ENCODE results near the gene INPP4B.

INPP4B gene

DNA sequence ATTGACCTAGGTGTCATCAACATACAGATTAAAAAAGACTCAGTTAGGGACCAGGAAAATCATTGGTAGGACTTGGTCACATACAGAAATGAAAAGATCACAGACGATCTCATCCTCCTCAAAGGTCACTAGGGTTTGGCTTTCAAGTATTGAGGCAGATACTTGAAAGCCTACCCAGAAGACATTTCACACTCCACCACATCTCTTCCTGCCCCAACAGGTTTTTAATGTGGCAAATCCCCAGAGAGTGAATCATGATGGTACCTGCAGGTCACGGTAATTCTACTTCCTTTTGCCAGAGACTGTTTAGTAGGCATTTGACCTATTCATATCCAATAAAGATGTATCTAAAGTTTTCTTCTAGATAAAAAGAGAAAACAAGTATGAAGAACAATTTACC, 44.1 kb downstream of the INPP4B start:
- H4K8ac ChIP-seq (ENCODE audit: low read length) = no peak overlapping the region
- H3K18ac ChIP-seq (ENCODE audit: low read depth in 1 of 2, low read length in 2 of 2) = no peak overlapping the region
- H3K79me1 ChIP-seq (replicated peaks; ENCODE audit: low read length, poor library complexity, severe bottlenecking) = no peaks in the 10 kb centered on the region
- no peak overlapping the region for H3K4me2 ChIP-seq (ENCODE audit: low read length, poor library complexity, severe bottlenecking)
- no peak overlapping the region for H4K91ac ChIP-seq (ENCODE audit: low read length)
- H3K14ac ChIP-seq (ENCODE audit: low read length in 2 of 2) = no peak overlapping the region
- no peak overlapping the region for H3K4me3 ChIP-seq (ENCODE audit: insufficient read depth in 1 of 2, low read depth in 1 of 2, low read length in 2 of 2)
- H3K4me1 ChIP-seq (ENCODE audit: control insufficient read depth, insufficient read depth, low read depth, low read length) = no peaks in the 10 kb centered on the region
- DNase-seq = no peak
- H3K9me3 ChIP-seq (ENCODE audit: control insufficient read depth, low read length) = no peaks in the 10 kb centered on the region
- no peak overlapping the region for H2BK120ac ChIP-seq (ENCODE audit: low read depth, low read length)
- H2AK5ac ChIP-seq (ENCODE audit: low read length, severe bottlenecking) = no peak overlapping the region
- no peak overlapping the region for H2BK12ac ChIP-seq (ENCODE audit: low read length in 2 of 2)
- no peaks in the 10 kb centered on the region for H3K36me3 ChIP-seq (ENCODE audit: control insufficient read depth in 1 of 2, insufficient read depth in 2 of 2, low read depth in 1 of 2, low read length in 2 of 2)
- no peak overlapping the region for H2BK15ac ChIP-seq (ENCODE audit: low read depth, poor library complexity, severe bottlenecking)
- no peak overlapping the region for H2BK5ac ChIP-seq (ENCODE audit: low read depth, low read length, poor library complexity, severe bottlenecking)
- no peak overlapping the region for H3K4ac ChIP-seq (ENCODE audit: low read depth in 1 of 2, low read length in 2 of 2)
- H3K27me3 ChIP-seq (ENCODE audit: control insufficient read depth in 1 of 2, insufficient read depth in 1 of 2, low read length in 2 of 2) = no peaks in the 10 kb centered on the region
- no peak overlapping the region for H2AFZ ChIP-seq (ENCODE audit: low read depth, low read length)
- H3K27ac ChIP-seq (ENCODE audit: low read length, poor library complexity, severe bottlenecking) = no peak overlapping the region
- no peak overlapping the region for H3K23ac ChIP-seq (ENCODE audit: low read length in 2 of 2)
- no peak overlapping the region for H3K9ac ChIP-seq (ENCODE audit: low read length)
- WGBS = 98% methylated on average over 2 of the region's 2 CpGs

- no peaks in the 10 kb centered on the region for H3K36me3 ChIP-seq (ENCODE audit: control insufficient read depth in 1 of 2, insufficient read depth in 2 of 2, low read depth in 1 of 2, low read length in 2 of 2)
- H3K18ac ChIP-seq (ENCODE audit: low read depth in 1 of 2, low read length in 2 of 2) = no peak overlapping the region
- no peak overlapping the region for H3K4me3 ChIP-seq (ENCODE audit: insufficient read depth in 1 of 2, low read depth in 1 of 2, low read length in 2 of 2)
- no peak overlapping the region for H2BK5ac ChIP-seq (ENCODE audit: low read depth, low read length, poor library complexity, severe bottlenecking)
- 6% methylated on average over 1 of the region's 1 CpG for WGBS
- no peaks in the 10 kb centered on the region for H3K4me1 ChIP-seq (ENCODE audit: control insufficient read depth, insufficient read depth, low read depth, low read length)
- H3K27ac ChIP-seq (ENCODE audit: low read length, poor library complexity, severe bottlenecking) = no peak overlapping the region
- H3K9ac ChIP-seq (ENCODE audit: low read length) = no peak overlapping the region
- H2BK15ac ChIP-seq (ENCODE audit: low read depth, poor library complexity, severe bottlenecking) = no peak overlapping the region
- no peak overlapping the region for H3K4me2 ChIP-seq (ENCODE audit: low read length, poor library complexity, severe bottlenecking)
- H3K79me1 ChIP-seq (replicated peaks; ENCODE audit: low read length, poor library complexity, severe bottlenecking) = no peaks in the 10 kb centered on the region
- no peaks in the 10 kb centered on the region for H3K9me3 ChIP-seq (ENCODE audit: control insufficient read depth, low read length)
- no peak overlapping the region for H2AFZ ChIP-seq (ENCODE audit: low read depth, low read length)
- no peaks in the 10 kb centered on the region for H3K27me3 ChIP-seq (ENCODE audit: control insufficient read depth in 1 of 2, insufficient read depth in 1 of 2, low read length in 2 of 2)
- H3K23ac ChIP-seq (ENCODE audit: low read length in 2 of 2) = no peak overlapping the region
- no peak overlapping the region for H4K91ac ChIP-seq (ENCODE audit: low read length)
- no peak overlapping the region for H2BK12ac ChIP-seq (ENCODE audit: low read length in 2 of 2)
- H2BK120ac ChIP-seq (ENCODE audit: low read depth, low read length) = no peak overlapping the region
- no peak overlapping the region for H3K14ac ChIP-seq (ENCODE audit: low read length in 2 of 2)
- no peak for DNase-seq
- no peak overlapping the region for H4K8ac ChIP-seq (ENCODE audit: low read length)
- no peak overlapping the region for H2AK5ac ChIP-seq (ENCODE audit: low read length, severe bottlenecking)
- no peak overlapping the region for H3K4ac ChIP-seq (ENCODE audit: low read depth in 1 of 2, low read length in 2 of 2)
Measured at GRCh38 chr4:142781114-142781513, 65.0 kb downstream of the INPP4B start.

DNA sequence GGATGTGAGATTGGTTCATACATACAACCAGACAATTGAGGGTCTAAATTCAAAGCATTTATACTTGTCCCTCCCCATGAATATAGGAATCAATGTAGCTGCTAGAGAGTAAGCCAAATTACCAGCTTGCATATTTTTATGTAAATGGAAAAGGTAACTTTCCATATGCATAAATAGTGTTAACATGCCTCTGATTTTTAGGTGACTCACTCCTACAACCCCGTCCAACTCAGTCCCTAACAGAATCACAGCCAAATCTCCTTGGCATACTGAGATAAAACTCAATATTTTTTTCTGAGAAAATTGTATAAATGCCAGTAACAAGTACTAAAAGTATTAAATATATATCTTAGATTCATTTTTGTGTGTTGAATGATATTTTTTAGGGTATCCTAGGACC, 67.2 kb downstream of the INPP4B start:
- no peak overlapping the region for H3K4ac ChIP-seq (ENCODE audit: low read depth in 1 of 2, low read length in 2 of 2)
- no peaks in the 10 kb centered on the region for H3K27me3 ChIP-seq (ENCODE audit: control insufficient read depth in 1 of 2, insufficient read depth in 1 of 2, low read length in 2 of 2)
- H3K36me3 ChIP-seq (ENCODE audit: control insufficient read depth in 1 of 2, insufficient read depth in 2 of 2, low read depth in 1 of 2, low read length in 2 of 2) = no peaks in the 10 kb centered on the region
- DNase-seq = no peak
- no peaks in the 10 kb centered on the region for H3K4me1 ChIP-seq (ENCODE audit: control insufficient read depth, insufficient read depth, low read depth, low read length)
- no peak overlapping the region for H3K9ac ChIP-seq (ENCODE audit: low read length)
- H3K23ac ChIP-seq (ENCODE audit: low read length in 2 of 2) = no peak overlapping the region
- 80% methylated on average over 1 of the region's 1 CpG for WGBS
- no peak overlapping the region for H2BK12ac ChIP-seq (ENCODE audit: low read length in 2 of 2)
- no peak overlapping the region for H2BK5ac ChIP-seq (ENCODE audit: low read depth, low read length, poor library complexity, severe bottlenecking)
- no peak overlapping the region for H3K27ac ChIP-seq (ENCODE audit: low read length, poor library complexity, severe bottlenecking)
- no peak overlapping the region for H2BK15ac ChIP-seq (ENCODE audit: low read depth, poor library complexity, severe bottlenecking)
- H3K18ac ChIP-seq (ENCODE audit: low read depth in 1 of 2, low read length in 2 of 2) = no peak overlapping the region
- no peak overlapping the region for H4K91ac ChIP-seq (ENCODE audit: low read length)
- H2AK5ac ChIP-seq (ENCODE audit: low read length, severe bottlenecking) = no peak overlapping the region
- no peak overlapping the region for H2BK120ac ChIP-seq (ENCODE audit: low read depth, low read length)
- no peaks in the 10 kb centered on the region for H3K9me3 ChIP-seq (ENCODE audit: control insufficient read depth, low read length)
- H2AFZ ChIP-seq (ENCODE audit: low read depth, low read length) = no peak overlapping the region
- no peak overlapping the region for H3K4me3 ChIP-seq (ENCODE audit: insufficient read depth in 1 of 2, low read depth in 1 of 2, low read length in 2 of 2)
- no peak overlapping the region for H3K4me2 ChIP-seq (ENCODE audit: low read length, poor library complexity, severe bottlenecking)
- no peak overlapping the region for H4K8ac ChIP-seq (ENCODE audit: low read length)
- no peak overlapping the region for H3K14ac ChIP-seq (ENCODE audit: low read length in 2 of 2)
- H3K79me1 ChIP-seq (replicated peaks; ENCODE audit: low read length, poor library complexity, severe bottlenecking) = no peaks in the 10 kb centered on the region

DNA sequence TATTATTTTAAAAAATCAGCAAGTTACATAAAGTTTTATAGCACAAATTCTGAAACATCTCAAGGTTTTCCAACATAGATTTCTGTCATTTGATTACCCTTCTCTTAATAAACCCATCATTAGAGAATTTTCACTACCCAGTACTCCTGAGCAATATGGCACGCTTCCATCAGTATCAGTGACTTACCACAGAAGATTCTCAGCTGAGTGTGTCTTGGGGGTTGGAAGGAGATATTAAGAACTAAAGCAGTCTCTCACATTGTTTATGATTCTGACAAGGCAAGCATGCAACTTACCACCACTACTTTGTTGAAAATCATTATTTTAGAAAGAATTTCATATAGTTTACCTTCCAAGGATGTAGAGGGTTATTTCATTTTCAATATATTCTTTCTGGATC, 67.7 kb downstream of the INPP4B start:
- no CpG with 5 or more reads among the region's 1 CpG for WGBS
- H2BK15ac ChIP-seq (ENCODE audit: low read depth, poor library complexity, severe bottlenecking) = no peak overlapping the region
- H4K8ac ChIP-seq (ENCODE audit: low read length) = no peak overlapping the region
- H3K9me3 ChIP-seq (ENCODE audit: control insufficient read depth, low read length) = no peaks in the 10 kb centered on the region
- no peaks in the 10 kb centered on the region for H3K79me1 ChIP-seq (replicated peaks; ENCODE audit: low read length, poor library complexity, severe bottlenecking)
- H2AK5ac ChIP-seq (ENCODE audit: low read length, severe bottlenecking) = no peak overlapping the region
- H3K4me1 ChIP-seq (ENCODE audit: control insufficient read depth, insufficient read depth, low read depth, low read length) = no peaks in the 10 kb centered on the region
- H2BK12ac ChIP-seq (ENCODE audit: low read length in 2 of 2) = no peak overlapping the region
- H3K4me3 ChIP-seq (ENCODE audit: insufficient read depth in 1 of 2, low read depth in 1 of 2, low read length in 2 of 2) = no peak overlapping the region
- no peaks in the 10 kb centered on the region for H3K27me3 ChIP-seq (ENCODE audit: control insufficient read depth in 1 of 2, insufficient read depth in 1 of 2, low read length in 2 of 2)
- no peak overlapping the region for H3K18ac ChIP-seq (ENCODE audit: low read depth in 1 of 2, low read length in 2 of 2)
- no peak overlapping the region for H4K91ac ChIP-seq (ENCODE audit: low read length)
- H3K27ac ChIP-seq (ENCODE audit: low read length, poor library complexity, severe bottlenecking) = no peak overlapping the region
- no peak overlapping the region for H2BK120ac ChIP-seq (ENCODE audit: low read depth, low read length)
- no peak overlapping the region for H2BK5ac ChIP-seq (ENCODE audit: low read depth, low read length, poor library complexity, severe bottlenecking)
- H3K4ac ChIP-seq (ENCODE audit: low read depth in 1 of 2, low read length in 2 of 2) = no peak overlapping the region
- no peak overlapping the region for H2AFZ ChIP-seq (ENCODE audit: low read depth, low read length)
- no peak overlapping the region for H3K23ac ChIP-seq (ENCODE audit: low read length in 2 of 2)
- no peak overlapping the region for H3K9ac ChIP-seq (ENCODE audit: low read length)
- H3K4me2 ChIP-seq (ENCODE audit: low read length, poor library complexity, severe bottlenecking) = no peak overlapping the region
- no peak for DNase-seq
- no peaks in the 10 kb centered on the region for H3K36me3 ChIP-seq (ENCODE audit: control insufficient read depth in 1 of 2, insufficient read depth in 2 of 2, low read depth in 1 of 2, low read length in 2 of 2)
- no peak overlapping the region for H3K14ac ChIP-seq (ENCODE audit: low read length in 2 of 2)

All from mesenchymal stem cell (in vitro differentiated cells and primary cell).